Activated effector memory CD4-positive, alpha-beta T cell treated with Interleukin-2 at 50 U/mL for 16 hours (primary cell): ENCODE data around the gene AKT2.
A peak's percentile ranks its signal among the peaks of the same experiment; 100 is the strongest.
"Not testable (repeated sequence)": the region's sequence is repeated elsewhere in the genome, so short reads cannot be mapped to it uniquely, and the experiment has no call there.

ENCODE experiments used
- DNase-seq: peaks from one replicate; pipeline ENCODE4 v3.0.0-alpha.2; 2020

The AKT2 gene

GRCh38 chr19:40232949-40233810 lies 52.0 kb downstream of the AKT2 start:
- DNase-seq: no peak

- DNase-seq: no peak
Measured at GRCh38 chr19:40232479-40232878, 52.7 kb downstream of the AKT2 start.

- no peak for DNase-seq
Measured at GRCh38 chr19:40231544-40232424, 53.4 kb downstream of the AKT2 start.

GRCh38 chr19:40231057-40231456 lies 54.1 kb downstream of the AKT2 start:
- DNase-seq: no peak

- no peak for DNase-seq
Measured at GRCh38 chr19:40229926-40230417, 55.2 kb downstream of the AKT2 start.

- no peak for DNase-seq
Measured at GRCh38 chr19:40229484-40229883, 55.7 kb downstream of the AKT2 start.

GRCh38 chr19:40228863-40229262 lies 56.3 kb downstream of the AKT2 start:
- no peak for DNase-seq

- DNase-seq: no peak
Measured at GRCh38 chr19:40228346-40228745, 56.8 kb downstream of the AKT2 start.

- DNase-seq: no peak
Measured at GRCh38 chr19:40225440-40226305, 59.5 kb downstream of the AKT2 start.

- DNase-seq: no peak
Measured at GRCh38 chr19:40224342-40225150, 60.6 kb downstream of the AKT2 start.

GRCh38 chr19:40223135-40223822 lies 61.9 kb downstream of the AKT2 start:
- DNase-seq: peak; percentile 5

GRCh38 chr19:40221858-40222619 lies 63.1 kb downstream of the AKT2 start:
- peak; percentile 49 for DNase-seq

GRCh38 chr19:40220674-40221073 lies 64.5 kb downstream of the AKT2 start:
- no peak for DNase-seq

GRCh38 chr19:40219721-40220276 lies 65.3 kb downstream of the AKT2 start:
- DNase-seq: no peak

- DNase-seq: not testable (repeated sequence)
Measured at GRCh38 chr19:40219029-40219428, 66.1 kb downstream of the AKT2 start.

- peak; percentile 17 for DNase-seq
Measured at GRCh38 chr19:40217934-40218890, 66.9 kb downstream of the AKT2 start, which contains the start of gene TTC9B. TSS of gene TTC9B (minus strand) at chr19:40218384. CDS start at chr19:40218381, 3 bp downstream.

GRCh38 chr19:40217027-40217810 lies 67.9 kb downstream of the AKT2 start:
- no peak for DNase-seq

GRCh38 chr19:40216777-40217026 lies 68.4 kb downstream of the AKT2 start:
- no peak for DNase-seq
